GM10266 (cell line): ENCODE measurements around the gene CCDC54.

ENCODE experiments used
- DNase-seq: peaks from one replicate; pipeline ENCODE4 v3.0.0; 2012; ENCODE audit errors: extremely low spot score
- TF ChIP-seq, protein P1 (sequence below): IDR thresholded peaks from 2 replicates; pipeline ENCODE4 v1.5.1; 2012; ENCODE audit warnings: mild to moderate bottlenecking, low read depth; ENCODE audit not compliant: control insufficient read depth, insufficient read depth; ENCODE audit errors: missing control alignments

Gene CCDC54

DNA sequence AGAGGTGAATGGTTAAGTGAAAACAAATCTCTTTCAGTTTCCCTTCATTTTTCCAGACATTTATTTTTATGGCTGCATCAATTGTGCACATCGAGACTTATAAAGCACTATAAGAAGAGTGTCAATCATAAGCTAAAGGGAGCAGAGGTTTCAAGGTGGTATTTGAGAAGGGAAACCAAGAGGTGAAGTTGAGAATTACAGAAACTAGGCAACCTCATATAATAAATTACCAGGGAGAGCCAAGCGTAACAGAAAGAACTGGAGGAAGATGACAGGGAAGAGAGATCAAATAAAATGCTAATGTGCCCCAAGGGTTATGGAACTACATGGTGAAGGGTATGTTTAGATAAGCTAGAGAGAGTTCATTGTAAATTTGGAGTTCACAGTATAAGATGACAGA is 6.3 kb upstream of the CCDC54 start:
- TF ChIP-seq, protein P1, sequence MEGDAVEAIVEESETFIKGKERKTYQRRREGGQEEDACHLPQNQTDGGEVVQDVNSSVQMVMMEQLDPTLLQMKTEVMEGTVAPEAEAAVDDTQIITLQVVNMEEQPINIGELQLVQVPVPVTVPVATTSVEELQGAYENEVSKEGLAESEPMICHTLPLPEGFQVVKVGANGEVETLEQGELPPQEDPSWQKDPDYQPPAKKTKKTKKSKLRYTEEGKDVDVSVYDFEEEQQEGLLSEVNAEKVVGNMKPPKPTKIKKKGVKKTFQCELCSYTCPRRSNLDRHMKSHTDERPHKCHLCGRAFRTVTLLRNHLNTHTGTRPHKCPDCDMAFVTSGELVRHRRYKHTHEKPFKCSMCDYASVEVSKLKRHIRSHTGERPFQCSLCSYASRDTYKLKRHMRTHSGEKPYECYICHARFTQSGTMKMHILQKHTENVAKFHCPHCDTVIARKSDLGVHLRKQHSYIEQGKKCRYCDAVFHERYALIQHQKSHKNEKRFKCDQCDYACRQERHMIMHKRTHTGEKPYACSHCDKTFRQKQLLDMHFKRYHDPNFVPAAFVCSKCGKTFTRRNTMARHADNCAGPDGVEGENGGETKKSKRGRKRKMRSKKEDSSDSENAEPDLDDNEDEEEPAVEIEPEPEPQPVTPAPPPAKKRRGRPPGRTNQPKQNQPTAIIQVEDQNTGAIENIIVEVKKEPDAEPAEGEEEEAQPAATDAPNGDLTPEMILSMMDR: no peak
- DNase-seq: no peak

DNA sequence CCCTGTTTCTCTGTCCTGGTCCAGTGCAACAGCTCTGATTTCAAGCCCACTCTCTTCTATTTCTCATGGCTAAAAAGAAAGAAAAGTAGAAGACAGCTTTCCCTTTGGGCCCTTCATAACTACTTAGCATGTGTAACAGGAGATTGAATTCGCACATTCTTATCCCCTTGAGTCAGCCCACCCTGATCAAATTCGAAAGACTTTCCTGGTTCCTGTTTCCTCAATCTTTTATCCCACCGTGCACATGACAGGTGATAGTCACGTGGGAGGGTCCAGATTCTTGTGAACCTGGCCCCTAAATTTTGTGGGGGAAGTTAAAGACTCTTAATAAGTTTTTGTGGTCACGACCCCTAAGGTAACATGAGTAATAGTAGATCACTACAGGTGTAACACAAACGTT is 4.7 kb upstream of the CCDC54 start:
- TF ChIP-seq, protein P1: no peak
- DNase-seq: no peak

DNA sequence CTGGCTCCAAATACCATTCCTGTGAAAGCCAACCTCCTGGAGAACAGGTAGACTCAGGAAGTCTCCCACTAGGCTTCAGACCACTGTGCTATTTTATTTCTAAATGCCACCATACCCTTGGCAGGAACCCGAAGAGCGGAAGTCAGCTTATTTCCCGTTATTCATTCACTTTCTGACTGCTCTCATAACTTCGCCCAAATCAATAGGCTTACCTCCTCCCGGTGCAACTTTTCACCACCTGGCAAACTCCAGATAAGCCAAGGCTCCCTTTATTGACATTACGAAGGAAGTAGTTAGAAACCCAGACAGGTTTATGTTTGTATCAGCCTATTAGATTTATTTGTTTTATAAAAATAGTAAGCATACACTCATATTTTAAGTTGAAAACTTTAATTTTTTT is 3.3 kb upstream of the CCDC54 start:
- TF ChIP-seq, protein P1: no peak

DNA sequence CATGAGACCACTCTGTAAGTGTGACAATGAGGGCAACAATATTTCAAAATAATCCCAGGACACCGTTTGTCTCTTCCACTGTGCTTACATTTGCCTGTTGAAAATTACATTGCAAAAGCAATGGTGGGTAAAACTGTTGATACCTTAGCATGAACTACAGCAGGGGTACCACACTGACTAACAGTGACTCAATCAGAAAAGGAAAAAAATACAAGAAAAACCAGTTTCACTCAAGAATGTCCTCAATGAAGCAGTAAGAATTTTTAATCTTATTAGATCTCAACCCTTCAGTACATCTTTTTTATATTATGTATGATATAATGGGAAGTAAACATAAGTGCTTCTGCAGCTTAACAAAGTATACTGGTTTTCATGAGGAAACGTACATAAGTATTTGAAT is 1.6 kb upstream of the CCDC54 start:
- TF ChIP-seq, protein P1: no peak
- DNase-seq: no peak

More for the DNA sequence above, 3.3 kb upstream of the CCDC54 start:
- DNase-seq: no peak

DNA sequence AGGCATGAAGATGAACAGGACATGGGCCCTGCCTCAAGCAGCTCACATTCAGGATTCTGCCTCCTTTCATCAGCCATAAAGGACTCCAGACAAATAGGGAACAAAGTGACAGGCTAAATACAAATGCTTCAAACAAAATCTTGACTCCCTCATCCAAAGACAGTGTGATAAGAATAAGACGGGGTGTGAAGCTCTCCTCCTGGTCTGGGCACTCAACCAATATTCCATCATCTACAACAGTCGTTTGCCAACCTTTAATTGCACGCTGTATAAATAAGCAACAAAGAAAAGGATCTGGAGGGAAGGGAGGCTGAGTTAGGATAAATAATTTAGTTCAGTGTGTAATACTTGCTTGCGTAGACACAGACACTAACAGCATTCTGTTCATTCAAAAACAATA is 5.4 kb downstream of the CCDC54 start:
- TF ChIP-seq, protein P1: no peak
- no peak for DNase-seq

DNA sequence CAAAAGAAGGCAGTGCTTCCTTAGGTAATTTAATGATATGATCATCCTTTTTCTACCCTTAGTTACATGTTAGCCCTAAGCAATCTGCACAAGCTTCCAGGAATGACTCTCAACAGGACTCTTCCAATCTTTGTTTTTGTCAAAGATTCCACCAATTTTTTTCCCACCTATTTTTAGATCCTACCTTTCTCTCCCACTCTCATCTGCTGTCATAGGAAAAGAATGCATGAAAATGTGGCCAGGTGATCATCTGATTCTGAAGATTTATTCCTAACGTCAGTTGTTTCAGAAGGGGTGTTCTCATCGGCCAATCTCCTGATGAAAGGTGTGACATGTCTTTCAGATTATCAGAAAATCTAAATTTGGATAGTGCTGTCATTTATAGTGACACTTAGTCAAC is 7.2 kb downstream of the CCDC54 start:
- TF ChIP-seq, protein P1: no peak
- no peak for DNase-seq

DNA sequence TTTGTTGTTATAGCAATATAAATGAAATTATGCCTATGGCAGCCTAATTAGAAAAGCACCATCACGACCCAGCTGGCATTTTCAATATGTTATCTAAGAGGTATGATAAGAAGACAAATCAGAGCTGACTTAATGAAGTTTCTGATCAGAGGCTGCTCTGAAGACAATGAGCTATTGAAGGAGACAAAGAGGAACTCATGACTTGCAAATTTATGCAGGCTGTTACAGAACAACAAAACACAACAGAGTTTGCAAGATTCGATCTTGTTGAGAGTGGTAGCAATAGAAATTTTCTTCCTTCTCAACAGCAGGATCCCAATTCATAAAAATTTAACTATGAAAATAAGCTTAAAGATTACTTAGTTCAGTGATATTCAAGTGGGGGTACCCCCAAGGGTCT is 7.7 kb downstream of the CCDC54 start:
- TF ChIP-seq, protein P1: no peak
- no peak for DNase-seq
